Cardiac septum (tissue), 1 donor: ENCODE data around the gene RNU6-7. TPM values are rescaled to one million over a fixed set of nuclear protein-coding genes. Genes with fewer than 3 reads are reported as not detected.

ENCODE experiments used
- DNase-seq: peaks from one replicate; pipeline ENCODE4 v3.0.0-alpha.2; 2020; ENCODE audit warnings: low spot score
- intact Hi-C: fragments of 100-400 bp; cut with DNase I; formaldehyde crosslinking; loops from one replicate; pipeline ENCODE4 v1.14.0; 2022
- total RNA-seq: library from RNA; stranded (reverse); fragmentation: NEBNext Ultra II Directional; extraction: Animal tissue kit (Norgen Biotek cat#: 25700); gene quantifications from one replicate; pipeline ENCODE4 v1.2.1, GENCODE V29; 2021
- donor health status: DM: no; HTN: no; CAD: no.

RNU6-7 gene
- total RNA-seq, 1 donor from 2014 or later: not detected

GRCh38 chr14:32202998-32203882 lies 1.4 kb downstream of the RNU6-7 start, which contains the start of gene RNU6-8:
Gene RNU6-8 (minus strand): TSS chr14:32203269.
- DNase-seq: peak; percentile 92
- intact Hi-C loops: loop anchor here (1.0 to 5.0 kb wide), 2 partner anchors 49 to 127 kb away; no protein-coding TSS in a partner anchor

DNA sequence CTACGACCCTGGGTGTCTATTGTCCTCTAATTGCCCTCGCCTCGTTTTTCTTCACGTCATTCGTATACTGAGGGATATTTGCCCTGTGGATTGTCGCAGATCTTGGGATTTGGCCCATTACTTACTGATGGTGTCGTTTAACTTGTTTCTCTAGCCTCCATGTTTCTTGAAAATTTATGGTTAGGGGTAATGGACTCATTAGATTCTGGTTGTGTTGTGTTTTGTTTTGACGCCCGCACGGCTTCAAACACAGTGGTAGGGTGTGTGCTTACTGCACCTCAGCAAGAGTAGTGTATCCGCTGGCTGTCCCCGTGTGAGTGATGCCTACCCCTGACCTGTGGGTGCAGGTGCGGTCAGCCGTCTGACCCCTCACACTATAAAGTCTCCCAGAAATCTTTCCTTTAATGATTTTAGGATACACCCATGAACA lies 2.1 kb downstream of the RNU6-7 start:
- DNase-seq: no peak
- intact Hi-C loops: loop anchor here (1.0 to 5.0 kb wide), 2 partner anchors 48 to 128 kb away; no protein-coding TSS in a partner anchor

DNA sequence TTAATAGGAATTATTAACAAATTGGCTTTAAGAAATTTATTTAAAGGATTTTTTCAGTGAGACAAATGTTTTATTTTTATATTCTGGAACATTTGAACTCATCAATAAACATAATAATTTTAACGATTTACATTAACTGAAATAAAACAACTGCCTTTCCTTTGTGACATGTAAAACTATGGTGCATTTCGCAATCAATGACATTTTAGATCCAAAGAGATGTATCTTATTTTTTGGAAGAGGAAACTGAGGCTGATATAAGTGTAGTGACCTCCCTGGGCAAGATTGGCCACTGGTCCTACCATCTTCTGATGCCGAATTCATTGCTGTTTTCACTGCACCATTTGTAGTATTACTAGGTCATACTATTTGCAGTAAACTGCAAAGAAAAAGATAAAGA lies 3.7 kb downstream of the RNU6-7 start:
- DNase-seq: no peak
- intact Hi-C loops: no loop called here

- no peak for DNase-seq
- intact Hi-C loops: no loop called here
Observed at GRCh38 chr14:32205984-32206383, 4.1 kb downstream of the RNU6-7 start.

DNA sequence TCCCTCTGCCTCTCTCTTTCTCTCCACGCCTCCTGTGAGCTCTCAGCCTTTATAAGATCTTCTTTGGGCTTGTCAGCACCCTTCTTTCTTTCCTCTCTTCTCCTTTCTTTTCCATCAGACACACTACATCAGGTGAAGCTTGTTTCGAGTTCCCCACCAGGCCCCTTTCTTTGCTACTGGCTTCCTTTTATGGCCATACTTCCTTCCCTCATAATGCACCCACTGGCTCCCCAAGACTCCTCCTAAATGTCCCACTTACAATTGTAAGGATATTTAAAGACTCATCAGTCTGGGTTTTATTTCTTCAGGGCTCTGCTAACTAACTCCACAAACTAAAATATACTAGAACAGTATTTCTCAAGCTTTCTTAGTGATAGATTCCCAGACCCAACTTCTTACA lies 4.7 kb downstream of the RNU6-7 start:
- intact Hi-C loops: no loop called here
- DNase-seq: no peak

- intact Hi-C loops: no loop called here
- DNase-seq: no peak
Observed at GRCh38 chr14:32208490-32208889, 6.6 kb downstream of the RNU6-7 start.

DNA sequence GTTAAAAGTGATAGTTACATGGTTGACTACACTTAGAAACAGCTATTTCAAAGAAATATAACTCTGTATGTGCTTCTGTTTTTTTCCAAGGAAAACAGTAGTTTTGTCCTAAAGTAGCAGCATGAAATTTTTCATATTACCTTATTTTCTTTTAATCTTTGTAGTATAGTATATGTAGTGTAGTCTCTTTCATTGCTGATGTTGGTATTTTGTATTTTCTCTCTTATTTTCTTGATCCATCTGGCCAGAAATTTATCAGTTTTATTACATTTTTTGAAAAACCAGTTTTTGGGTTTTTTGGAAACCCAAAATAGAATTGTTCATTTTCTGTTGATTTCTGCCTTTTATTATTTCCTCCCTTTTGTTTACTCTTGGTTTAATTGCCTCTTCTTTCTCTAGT lies 7.6 kb downstream of the RNU6-7 start:
- no peak for DNase-seq

DNA sequence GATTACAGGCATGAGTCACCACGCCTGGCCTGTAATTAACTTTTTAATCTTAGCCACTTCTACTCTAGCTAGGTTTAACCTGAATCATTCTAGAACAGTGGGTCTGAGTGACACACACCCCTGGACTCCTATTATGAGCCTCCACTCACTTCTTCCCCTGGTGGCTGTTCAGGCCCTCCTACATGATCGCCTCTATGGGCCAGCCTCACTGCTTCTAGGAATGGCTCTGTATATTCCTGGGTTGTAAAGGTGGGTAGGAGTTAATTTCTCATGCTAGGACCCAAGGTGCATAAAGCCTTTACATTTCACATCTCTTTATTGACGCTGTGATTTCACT lies 9.2 kb downstream of the RNU6-7 start:
- DNase-seq: no peak
- intact Hi-C loops: no loop called here

More for the DNA sequence above, 7.6 kb downstream of the RNU6-7 start:
- intact Hi-C loops: no loop called here

GRCh38 chr14:32212833-32213232 lies 11.0 kb downstream of the RNU6-7 start:
- DNase-seq: no peak
- intact Hi-C loops: no loop called here

- intact Hi-C loops: no loop called here
- DNase-seq: no peak
Observed at GRCh38 chr14:32217301-32217700, 15.5 kb downstream of the RNU6-7 start.

GRCh38 chr14:32224737-32225377 lies 23.0 kb downstream of the RNU6-7 start:
- DNase-seq: no peak
- intact Hi-C loops: no loop called here

DNA sequence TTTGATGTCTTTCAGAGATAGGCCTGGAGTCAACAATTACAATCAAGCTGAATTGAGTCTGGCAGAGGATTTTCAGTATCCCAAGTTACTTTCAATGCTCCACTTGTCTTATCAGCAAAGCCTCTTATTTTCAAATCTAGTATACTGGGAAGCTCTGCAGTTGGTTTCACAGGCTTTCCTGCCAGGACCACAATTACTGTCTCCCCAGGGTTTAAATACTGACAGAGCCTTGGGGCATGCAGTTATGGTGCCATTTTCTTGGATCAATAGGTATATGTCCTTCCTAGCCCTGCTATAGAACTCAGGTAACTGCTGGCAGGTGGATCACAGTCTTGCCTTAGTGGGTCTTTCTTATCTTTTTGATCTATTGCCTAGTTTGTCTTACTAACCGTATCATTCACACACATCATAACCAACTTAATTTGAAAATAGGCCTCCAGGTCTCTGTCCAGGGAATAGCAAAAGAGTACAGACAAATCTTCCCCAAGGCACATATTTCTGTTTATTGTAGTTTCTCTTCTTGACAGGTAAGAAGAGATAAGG lies 23.6 kb downstream of the RNU6-7 start:
- DNase-seq: no peak
- intact Hi-C loops: no loop called here

DNA sequence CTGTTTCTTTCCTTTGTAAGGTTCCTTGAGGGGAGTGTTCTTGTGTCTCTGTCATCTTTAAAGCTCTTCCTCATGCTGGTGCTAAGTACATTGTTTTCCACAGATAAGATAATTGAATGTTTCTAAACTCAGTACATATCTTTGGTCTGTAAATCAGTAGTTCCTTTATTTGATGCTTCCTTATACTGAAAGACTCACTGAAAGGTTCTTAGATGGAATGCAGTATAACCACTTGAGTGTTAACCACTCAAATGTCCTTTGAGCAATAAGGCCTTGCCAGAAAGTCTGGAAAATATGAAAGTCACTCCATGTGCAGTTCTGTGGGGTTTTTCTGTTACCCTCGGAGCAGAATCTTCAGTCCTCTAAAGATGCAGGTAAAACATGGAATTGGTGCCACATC lies 24.2 kb downstream of the RNU6-7 start:
- DNase-seq: no peak
- intact Hi-C loops: no loop called here

GRCh38 chr14:32230181-32230580 lies 28.3 kb downstream of the RNU6-7 start:
- no peak for DNase-seq
- intact Hi-C loops: no loop called here

DNA sequence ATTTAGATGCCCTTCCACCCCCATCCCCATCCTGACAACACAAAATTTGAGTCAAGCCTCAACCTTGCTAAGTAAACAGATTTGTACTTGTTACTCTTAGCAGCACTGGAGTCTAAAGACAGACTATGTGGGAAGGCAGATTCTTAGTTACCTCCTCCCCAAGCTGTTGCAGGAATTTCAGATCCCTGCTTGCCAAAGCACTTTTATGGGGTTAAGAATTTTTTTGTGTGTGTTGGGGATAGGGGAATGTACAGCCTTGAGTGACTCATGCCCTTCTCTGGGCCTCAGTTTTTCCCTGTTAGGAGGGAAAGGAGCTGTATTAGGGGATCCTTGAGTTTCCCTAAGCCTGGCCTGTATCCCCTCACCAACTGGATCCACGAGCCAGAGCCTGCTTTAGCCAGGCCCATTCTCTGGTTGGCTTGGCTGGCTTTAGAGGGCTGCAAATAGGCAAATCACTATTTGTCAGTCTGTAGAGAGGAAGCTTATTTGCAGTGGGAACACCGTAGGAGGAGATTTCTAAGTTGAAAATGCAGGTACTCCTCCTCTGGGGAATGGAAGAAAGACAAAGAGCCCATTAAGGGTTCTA lies 28.9 kb downstream of the RNU6-7 start:
- intact Hi-C loops: no loop called here
- no peak for DNase-seq

DNA sequence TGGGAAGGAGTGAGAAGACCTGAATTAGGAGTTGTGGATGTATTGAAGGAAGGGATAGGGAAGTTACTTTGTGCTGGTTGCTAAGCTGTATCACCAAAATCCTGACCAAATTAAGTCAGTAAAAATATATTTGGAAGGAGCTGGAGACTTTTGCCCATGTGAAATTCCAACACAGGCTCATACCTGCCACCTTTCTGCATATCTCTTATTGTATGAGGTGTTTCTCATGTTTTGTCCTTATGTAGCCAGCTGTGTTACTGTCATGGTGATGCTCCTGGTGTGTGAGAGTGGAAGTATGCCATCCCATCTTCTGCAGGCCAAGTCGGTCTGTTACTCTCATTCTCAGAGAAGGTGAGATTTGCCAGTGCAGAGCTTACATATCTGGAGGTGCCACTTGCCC lies 30.6 kb downstream of the RNU6-7 start:
- DNase-seq: no peak
- intact Hi-C loops: no loop called here

- intact Hi-C loops: no loop called here
- no peak for DNase-seq
Observed at GRCh38 chr14:32233260-32233659, 31.4 kb downstream of the RNU6-7 start.

DNA sequence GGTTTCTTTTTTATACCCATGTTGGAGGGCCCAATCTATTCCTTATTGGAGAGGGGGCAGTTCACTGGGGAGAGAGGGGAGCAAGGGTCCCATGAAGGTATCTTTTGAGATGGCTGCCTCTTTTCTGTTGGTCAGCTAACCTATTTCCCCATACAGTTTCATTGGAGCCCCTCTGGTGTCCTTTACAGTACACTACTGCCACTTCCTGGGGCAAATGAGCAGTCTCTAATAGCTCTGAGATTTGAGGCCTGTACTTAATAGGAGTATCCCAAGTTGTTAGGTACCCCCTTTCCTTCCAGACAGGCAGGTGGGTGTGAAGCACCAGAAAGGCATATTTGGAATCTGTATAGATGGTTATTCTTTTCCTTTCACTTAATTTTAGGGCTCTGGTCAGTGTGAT lies 42.6 kb downstream of the RNU6-7 start:
- intact Hi-C loops: no loop called here
- DNase-seq: no peak

GRCh38 chr14:32246751-32247150 lies 44.9 kb downstream of the RNU6-7 start:
- intact Hi-C loops: no loop called here
- no peak for DNase-seq

DNA sequence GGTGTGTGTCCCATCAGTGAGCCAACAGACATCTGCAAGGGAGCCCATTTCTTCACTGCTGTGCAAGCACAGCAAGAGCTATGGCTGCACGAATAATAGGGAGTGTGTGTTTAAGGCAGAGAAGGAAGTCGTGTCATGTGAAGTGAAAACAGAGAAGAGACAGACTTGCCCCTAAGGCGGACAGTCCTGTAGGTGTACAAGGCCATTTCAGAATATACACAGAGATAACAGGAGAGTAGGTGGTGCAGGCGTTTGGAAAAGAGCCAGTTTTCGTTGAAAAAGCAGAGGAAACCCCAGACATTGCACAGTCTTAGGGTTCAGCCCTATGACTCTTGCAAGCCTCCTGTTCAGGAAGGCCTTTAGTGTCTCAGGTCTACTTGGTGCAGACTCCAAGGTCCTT lies 47.5 kb downstream of the RNU6-7 start:
- intact Hi-C loops: no loop called here
- no peak for DNase-seq
